ENCODE data around the gene STK17A. TPM values are rescaled to one million over a fixed set of nuclear protein-coding genes. Genes with fewer than 3 reads are reported as not detected.

STK17A gene
- total RNA-seq, 4 donors from 2014 or later = 12.9 to 60.2 (median 15.7) TPM

DNA sequence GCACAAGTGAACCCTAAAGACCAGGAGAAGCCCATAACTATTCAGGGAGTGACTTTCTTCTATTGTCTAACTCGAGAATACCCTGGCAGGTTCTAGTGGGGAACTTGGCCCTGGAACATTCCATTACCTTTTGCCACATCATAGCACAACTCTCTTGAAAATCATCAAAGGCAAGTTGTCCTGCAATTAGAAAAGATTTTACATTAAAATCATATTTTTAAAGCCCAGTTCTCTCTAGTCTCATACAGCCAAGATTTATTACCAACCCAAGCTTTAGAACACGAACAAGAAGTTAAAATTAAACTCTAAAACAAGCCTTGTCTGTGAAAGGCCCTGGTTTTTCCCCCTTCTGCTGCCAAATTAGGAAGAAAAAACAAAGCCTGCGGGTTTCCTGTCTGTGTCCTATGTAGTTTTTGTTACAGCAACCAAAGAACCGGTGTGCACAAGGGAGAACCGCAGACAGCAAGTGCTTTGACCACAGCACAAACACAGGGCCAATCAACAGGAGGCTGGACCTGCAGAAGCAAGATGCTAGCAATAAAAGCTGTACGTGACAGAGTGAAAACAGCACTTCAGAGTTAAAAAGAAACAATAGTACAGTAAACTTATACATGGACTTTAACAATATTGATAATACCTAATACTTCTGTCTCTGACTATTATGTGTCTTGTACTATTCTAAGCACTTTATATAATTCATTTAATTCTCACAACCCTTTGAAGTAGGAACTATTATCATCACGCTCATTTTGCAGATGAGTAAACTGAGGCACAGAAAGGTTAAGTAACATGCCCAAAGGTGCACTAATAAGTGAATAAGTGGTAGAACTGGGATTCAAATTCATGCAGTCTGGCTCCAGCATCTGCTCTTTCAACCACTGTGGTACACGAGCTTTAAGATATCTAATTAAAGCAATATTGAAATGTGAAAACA, 65.8 kb downstream of the STK17A start:
- TF ChIP-seq, protein P1, sequence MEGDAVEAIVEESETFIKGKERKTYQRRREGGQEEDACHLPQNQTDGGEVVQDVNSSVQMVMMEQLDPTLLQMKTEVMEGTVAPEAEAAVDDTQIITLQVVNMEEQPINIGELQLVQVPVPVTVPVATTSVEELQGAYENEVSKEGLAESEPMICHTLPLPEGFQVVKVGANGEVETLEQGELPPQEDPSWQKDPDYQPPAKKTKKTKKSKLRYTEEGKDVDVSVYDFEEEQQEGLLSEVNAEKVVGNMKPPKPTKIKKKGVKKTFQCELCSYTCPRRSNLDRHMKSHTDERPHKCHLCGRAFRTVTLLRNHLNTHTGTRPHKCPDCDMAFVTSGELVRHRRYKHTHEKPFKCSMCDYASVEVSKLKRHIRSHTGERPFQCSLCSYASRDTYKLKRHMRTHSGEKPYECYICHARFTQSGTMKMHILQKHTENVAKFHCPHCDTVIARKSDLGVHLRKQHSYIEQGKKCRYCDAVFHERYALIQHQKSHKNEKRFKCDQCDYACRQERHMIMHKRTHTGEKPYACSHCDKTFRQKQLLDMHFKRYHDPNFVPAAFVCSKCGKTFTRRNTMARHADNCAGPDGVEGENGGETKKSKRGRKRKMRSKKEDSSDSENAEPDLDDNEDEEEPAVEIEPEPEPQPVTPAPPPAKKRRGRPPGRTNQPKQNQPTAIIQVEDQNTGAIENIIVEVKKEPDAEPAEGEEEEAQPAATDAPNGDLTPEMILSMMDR (IDR thresholded peaks at IDR 0.05) = no peak
- no peak for ATAC-seq (ENCODE audit: low FRiP score)
- DNase-seq (ENCODE audit: low spot score) = no peak

DNA sequence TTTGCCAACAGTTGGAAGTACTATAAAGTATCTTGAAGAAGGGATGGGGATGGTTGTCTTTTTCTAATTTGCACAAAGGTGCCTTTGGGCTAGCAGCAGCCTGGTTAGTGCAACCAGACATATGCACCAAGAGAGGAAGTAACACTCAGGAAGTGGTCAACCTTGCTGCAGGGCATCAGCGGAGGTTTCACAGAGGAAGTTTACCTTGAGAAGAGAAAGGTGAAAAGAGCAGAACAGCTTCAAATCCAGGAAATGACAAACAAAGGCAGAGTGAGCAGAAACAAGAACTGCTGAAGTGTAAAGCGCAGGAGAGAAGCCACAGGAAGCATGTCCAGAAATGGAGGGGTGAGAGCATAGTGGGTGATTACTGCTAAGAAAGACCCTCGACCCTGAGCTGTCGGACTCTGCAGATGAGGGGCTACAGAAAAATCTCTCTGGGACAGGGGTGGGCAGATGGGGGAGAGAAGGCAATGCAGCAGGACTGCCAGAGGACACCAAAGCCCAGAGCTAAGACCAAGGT, 66.9 kb downstream of the STK17A start:
- TF ChIP-seq, protein P1 (IDR thresholded peaks at IDR 0.05) = no peak
- no peak for ATAC-seq (ENCODE audit: low FRiP score)
- no peak for DNase-seq (ENCODE audit: low spot score)

DNA sequence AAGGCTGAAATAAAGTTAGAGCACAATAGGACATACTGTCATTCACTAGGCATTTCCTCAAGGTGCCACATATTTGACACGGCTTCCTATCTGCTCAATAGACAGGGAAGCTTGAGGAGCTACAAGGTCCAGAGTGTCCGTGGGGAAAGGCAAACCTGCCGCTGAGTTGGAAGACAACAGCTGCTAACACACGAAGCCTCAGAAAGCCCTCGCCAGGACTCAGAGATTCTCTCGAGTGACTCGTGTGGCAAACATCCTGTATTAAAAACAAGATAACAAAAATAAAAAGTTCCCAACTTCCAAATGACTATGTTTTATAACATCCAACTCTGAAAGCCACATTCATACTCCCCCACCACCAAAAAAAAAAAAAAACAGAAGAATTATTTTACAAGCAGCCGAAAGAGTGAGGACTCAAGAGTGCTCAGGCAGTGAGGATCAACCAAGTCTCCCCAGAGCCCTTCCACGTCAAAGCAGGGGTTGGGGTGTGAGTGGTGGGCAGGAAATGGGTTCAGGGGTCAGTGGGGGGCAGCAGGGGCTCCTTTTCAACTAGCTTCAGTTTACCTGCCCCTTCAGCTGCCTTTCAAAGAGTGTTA, 67.6 kb downstream of the STK17A start:
- DNase-seq (ENCODE audit: low spot score) = no peak
- no peak for ATAC-seq (ENCODE audit: low FRiP score)
- TF ChIP-seq, protein P1 (IDR thresholded peaks at IDR 0.05) = no peak

DNA sequence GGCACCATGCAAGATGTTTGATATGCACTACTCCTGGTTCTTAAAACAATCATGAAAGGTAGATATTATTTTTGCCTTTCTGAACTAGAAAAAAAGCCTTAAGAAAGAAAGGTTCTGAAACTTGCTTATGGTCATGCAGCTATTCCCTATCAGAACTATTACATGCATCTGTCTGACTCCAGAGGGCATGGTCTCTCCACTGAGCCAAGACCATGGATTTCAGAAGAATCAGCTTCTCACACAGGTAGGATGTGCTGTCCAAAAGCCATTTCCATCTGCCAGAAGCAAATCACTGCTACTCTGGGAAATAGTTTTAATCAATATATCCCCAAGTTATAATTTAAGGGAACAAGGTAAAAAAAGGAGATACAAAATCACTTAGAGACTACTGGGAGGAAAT, 69.5 kb downstream of the STK17A start:
- TF ChIP-seq, protein P1 (IDR thresholded peaks at IDR 0.05) = no peak
- no peak for ATAC-seq (ENCODE audit: low FRiP score)
- no peak for DNase-seq (ENCODE audit: low spot score)

DNA sequence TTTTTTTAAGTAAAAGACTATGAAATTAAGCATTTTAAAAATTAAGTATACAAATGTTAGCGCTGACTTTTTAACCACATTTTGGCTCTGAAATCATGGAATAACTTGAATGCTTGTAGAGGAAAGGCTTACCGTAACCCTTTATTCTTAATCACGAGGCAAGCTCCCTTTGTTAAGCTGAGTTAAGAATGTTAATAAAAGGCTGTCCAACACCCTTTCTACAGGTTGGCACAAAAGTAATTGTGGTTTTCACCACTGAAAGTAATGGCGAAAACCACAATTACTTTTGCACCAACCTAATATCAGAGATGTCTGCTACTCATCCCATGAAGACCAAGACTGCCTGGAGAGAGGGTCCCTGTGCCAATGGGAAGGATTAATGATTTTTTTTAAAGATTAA, 70.6 kb downstream of the STK17A start:
- TF ChIP-seq, protein P1 (IDR thresholded peaks at IDR 0.05) = no peak
- ATAC-seq (ENCODE audit: low FRiP score) (no peak), DNase-seq (ENCODE audit: low spot score) (no peak)

DNA sequence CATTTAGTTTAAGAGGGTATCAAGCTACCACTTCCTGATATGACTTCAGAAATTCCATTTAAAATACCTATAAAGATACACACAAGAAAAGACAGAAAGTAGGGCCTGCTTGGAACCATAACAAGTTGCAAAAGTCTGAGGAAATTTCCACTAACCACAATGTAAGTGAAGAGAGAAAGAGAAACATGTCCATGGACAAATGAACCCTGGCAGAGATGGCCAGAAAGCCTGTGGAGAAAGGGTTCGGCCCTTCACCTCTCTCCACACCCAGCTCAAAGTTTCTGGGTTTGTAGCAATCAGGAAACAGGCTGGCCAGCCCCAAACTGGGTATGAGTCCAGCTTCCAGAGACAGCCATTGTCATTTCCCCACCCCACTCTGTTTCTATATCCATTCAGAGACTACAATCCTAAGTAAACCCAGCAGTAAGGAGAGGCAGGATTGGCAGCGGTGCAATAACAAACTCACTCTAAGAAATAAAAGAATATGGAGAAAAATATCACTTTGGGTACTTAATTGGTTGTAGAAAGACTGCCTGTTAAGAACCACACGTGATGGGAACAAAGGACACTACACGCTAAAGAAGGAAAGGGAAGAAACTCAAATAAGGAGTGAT, 71.1 kb downstream of the STK17A start:
- TF ChIP-seq, protein P1 (IDR thresholded peaks at IDR 0.05) = no peak
- ATAC-seq (ENCODE audit: low FRiP score) (no peak), DNase-seq (ENCODE audit: low spot score) (no peak)

Measured in omental fat pad (tissue), 4 donors.